GM19455 (cell line): ENCODE measurements around the gene KCNJ9.
"Not testable (repeated sequence)": the region's sequence is repeated elsewhere in the genome, so short reads cannot be mapped to it uniquely, and the experiment has no call there.

Source experiments
- ATAC-seq: cut with Tn5 transposase; IDR thresholded peaks from one replicate; pipeline ENCODE4 v1.9.1; 2021; ENCODE audit not compliant: unreplicated experiment

Gene KCNJ9

DNA sequence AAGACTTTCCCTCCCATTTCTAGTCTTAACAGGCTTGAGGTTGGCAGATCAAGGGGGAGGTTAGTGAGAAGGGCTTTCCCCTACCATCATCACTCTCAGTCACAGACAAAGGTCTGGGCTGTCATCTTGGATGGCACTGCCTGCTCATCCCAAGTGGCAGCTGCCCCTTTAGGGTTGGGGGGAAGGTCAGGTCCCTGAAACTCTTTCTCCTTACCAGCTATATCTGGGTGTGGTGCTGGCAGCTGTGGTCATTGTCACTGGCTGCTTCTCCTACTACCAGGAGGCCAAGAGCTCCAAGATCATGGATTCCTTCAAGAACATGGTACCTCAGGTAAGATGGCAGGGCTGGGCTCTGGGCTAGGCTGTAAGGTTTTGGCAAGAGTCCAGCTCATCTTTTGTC is 42.4 kb downstream of the KCNJ9 start:
- ATAC-seq, result no peak

GRCh38 chr1:160124705-160125478 is 43.6 kb downstream of the KCNJ9 start:
- ATAC-seq, result no peak

DNA sequence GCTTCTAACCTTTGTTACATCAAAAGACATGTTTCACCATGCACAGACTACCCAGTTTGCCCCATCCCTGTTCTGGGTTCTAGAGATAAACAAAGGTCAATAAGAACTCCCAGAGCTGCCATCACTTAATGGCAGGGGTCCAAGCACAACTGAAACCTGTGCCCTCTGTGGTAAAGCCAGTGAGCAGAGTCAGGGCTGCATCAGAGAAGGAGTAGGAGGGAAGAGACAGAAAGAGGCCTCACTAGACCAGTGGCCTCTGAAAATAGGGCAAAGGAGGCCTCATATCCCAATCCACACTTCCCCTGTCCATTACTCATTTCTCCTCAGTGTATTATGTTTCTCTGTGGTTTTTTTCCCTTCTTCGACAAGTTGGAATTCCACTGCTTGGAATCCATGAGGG is 44.4 kb downstream of the KCNJ9 start:
- no peak for ATAC-seq

DNA sequence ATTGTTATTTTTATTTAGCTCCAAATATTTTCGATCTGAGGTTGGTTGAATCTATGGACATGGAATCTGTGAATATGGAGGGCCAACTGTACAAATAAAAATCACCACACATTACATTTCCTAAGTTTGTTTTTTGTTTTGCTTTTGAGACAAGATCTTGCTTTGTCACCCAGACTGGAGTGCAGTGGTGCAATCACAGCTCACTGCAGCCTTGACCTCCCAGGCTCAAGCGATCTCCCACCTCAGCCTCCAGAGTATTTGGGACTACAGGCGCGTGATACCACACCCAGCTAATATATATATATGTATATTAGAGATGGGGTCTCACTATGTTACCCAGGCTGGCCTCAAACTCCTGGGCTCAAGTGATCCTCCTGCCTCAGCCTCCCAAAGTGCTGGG is 45.0 kb downstream of the KCNJ9 start:
- ATAC-seq, result not testable (repeated sequence)

- ATAC-seq, result no peak
Measured at GRCh38 chr1:160127381-160127780, 46.0 kb downstream of the KCNJ9 start.

GRCh38 chr1:160127865-160128523 is 46.7 kb downstream of the KCNJ9 start:
- no peak for ATAC-seq

- no peak for ATAC-seq
Measured at GRCh38 chr1:160128636-160129035, 47.3 kb downstream of the KCNJ9 start.

DNA sequence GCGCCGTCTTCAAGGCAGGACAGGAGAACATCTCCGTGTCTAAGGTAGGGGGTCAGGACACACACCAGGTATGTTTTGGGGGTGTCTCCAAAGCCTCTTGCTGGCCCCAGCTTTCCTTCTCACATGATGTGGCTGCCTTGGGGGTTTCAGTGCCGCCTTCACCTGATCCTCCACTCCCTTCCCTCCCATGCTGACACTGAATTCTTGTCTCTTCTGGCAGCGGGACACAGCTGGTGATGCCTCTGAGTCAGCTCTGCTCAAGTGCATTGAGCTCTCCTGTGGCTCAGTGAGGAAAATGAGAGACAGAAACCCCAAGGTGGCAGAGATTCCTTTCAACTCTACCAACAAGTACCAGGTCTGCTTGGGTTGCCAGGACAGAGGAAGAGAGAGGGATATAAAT is 47.7 kb downstream of the KCNJ9 start:
- ATAC-seq, result no peak

GRCh38 chr1:160129558-160129957 is 48.2 kb downstream of the KCNJ9 start:
- ATAC-seq, result no peak

- no peak for ATAC-seq
Measured at GRCh38 chr1:160129966-160130365, 48.6 kb downstream of the KCNJ9 start.

- ATAC-seq, result no peak
Measured at GRCh38 chr1:160130486-160130885, 49.1 kb downstream of the KCNJ9 start.

- ATAC-seq, result no peak
Measured at GRCh38 chr1:160130939-160131338, 49.6 kb downstream of the KCNJ9 start.

- ATAC-seq, result no peak
Measured at GRCh38 chr1:160131803-160132565, 50.6 kb downstream of the KCNJ9 start.

DNA sequence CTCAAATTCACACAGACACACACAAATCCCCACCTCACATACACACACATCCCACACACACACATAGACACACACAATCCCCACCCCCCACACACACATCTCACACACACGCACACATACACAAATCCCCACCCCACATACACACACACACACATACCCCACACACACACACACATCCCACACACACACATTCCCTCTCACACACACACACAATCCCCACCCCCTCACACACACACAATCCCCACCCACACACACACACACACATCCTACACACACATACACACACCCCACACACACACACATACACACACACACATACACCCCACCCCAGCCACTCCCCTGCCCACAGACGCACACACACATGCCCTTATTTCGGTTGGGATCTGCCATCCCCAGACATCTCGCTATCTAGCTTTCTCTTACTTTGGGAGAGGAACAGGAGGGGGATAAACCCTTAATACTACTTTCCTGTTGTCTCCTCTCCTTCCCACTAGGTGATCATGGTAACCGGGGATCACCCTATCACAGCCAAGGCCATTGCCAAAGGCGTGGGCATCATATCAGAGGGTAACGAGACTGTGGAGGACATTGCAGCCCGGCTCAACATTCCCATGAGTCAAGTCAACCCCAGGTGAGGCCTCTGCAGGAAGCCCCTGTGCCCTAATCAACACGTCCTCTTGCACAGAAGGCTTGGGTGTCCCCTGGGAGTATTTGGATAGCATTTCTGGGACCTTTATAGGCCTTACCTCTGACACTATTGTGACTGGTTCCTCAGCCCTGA is 52.8 kb downstream of the KCNJ9 start:
- ATAC-seq, result no peak

GRCh38 chr1:160134791-160135572 is 53.6 kb downstream of the KCNJ9 start:
- no peak for ATAC-seq

DNA sequence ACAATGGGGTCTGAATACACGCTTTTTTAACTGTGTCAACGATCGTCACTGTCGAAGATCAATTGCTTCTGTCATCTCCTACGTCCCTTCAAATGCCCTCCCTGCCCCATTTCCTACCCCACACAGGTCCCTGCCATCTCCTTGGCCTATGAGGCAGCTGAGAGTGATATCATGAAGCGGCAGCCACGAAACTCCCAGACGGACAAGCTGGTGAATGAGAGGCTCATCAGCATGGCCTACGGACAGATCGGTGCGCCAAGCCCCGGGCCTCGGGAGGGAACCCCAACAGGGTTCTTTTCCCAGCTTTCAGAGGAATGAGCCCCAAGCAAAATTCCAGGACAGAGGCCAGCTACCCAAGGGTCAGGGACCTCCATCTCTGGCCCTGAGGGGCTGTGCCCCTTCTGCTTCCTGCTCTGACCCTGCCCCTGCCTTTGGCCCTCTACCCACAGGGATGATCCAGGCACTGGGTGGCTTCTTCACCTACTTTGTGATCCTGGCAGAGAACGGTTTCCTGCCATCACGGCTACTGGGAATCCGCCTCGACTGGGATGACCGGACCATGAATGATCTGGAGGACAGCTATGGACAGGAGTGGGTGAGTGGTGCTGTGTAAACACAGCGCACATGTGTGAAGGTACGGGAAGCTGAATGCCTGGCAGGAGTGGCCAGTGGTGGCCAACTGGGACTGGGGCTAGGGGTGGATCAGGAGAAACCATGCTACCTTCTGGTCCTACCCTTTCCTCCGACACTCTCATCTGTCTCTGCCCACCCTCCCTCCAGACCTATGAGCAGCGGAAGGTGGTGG is 55.0 kb downstream of the KCNJ9 start:
- no peak for ATAC-seq

DNA sequence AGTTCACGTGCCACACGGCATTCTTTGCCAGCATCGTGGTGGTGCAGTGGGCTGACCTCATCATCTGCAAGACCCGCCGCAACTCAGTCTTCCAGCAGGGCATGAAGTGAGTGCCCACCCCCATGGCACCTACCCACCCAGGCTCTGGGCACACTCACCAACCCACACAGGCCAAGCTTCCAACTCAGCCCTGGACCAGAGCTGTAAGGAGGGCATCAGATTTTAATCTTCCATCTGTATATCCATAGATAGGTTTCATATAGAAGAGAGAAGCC is 55.5 kb downstream of the KCNJ9 start:
- no peak for ATAC-seq

GRCh38 chr1:160137216-160137862 is 56.0 kb downstream of the KCNJ9 start:
- no peak for ATAC-seq

DNA sequence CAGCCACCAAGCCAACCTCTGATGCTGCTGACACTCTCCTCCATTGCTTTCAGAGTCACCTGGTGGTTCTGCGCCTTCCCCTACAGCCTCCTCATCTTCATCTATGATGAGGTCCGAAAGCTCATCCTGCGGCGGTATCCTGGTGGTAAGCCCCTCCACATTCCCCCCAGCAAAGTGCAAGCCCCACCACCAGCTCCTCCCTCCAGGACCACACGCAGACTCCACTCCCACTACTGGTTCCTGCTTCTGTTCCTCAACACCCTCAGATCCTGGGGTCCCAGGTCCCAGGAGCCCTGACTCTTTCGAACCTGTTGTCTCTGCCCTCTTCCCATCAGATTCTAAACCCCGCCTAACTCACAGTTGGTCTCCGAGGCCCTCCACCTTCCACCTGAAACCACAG is 58.5 kb downstream of the KCNJ9 start:
- no peak for ATAC-seq
